Thyroid gland (tissue), 4 donors: ENCODE measurements around the gene CYP11A1. TPM values are rescaled to one million over a fixed set of nuclear protein-coding genes. Genes with fewer than 3 reads are reported as not detected.

Experiments
- DNase-seq, 2 donors: peaks; one replicate each; pipeline ENCODE4 v3.0.0-alpha.2; 2019
- H3K27ac ChIP-seq, 3 donors: fragments of 200-600 bp; sonication (generic); 1 replicate in 2 of 3; 2 replicates in 1 of 3; pipeline ENCODE4 v1.5.1; 2016 to 2019; ENCODE audit warnings: mild to moderate bottlenecking in 1 of 3, moderate library complexity in 1 of 3
- H3K27me3 ChIP-seq: fragments of 200-600 bp; sonication (generic); one replicate; pipeline ENCODE4 v1.5.1; 2019
- H3K36me3 ChIP-seq, 2 donors: fragments of 200-600 bp; sonication (generic); one replicate each; pipeline ENCODE4 v1.5.1; 2016 to 2019
- H3K4me1 ChIP-seq, 2 donors: fragments of 200-600 bp; sonication (generic); one replicate each; pipeline ENCODE4 v1.5.1; 2017 to 2019
- H3K4me3 ChIP-seq, 3 donors: fragments of 200-600 bp; sonication (generic); replicated peaks in 1 of 3; 1 replicate in 2 of 3; 2 replicates in 1 of 3; pipeline ENCODE4 v1.5.1; 2016; ENCODE audit warnings: mild to moderate bottlenecking in 1 of 3
- H3K9me3 ChIP-seq: fragments of 200-600 bp; sonication (generic); one replicate; pipeline ENCODE4 v1.5.1; 2017
- POLR2A ChIP-seq, 2 donors: fragments of 450-650 bp; IDR thresholded peaks; one replicate each; pipeline ENCODE4 v1.6.1; 2017; ENCODE audit warnings: antibody characterized with exemption in 2 of 2, mild to moderate bottlenecking in 2 of 2, moderate library complexity in 1 of 2
- WGBS, 2 donors: methylation state at CpG; one replicate each; pipeline ENCODE4 v1.1.5; 2017; 5-methylcytosine and 5-hydroxymethylcytosine counted together
- intact Hi-C: fragments of 100-400 bp; cut with DNase I; formaldehyde crosslinking; loops from one replicate; pipeline ENCODE4 v1.15.1; 2023
- total RNA-seq, 4 donors: library from RNA; depleted of rRNA; stranded (reverse); fragments of >200 nt; gene quantifications; one replicate each; pipeline ENCODE4 v1.2.3, GENCODE V29; 2016
- TF ChIP-seq, protein P1 (sequence below), 6 experiments: fragments of 200-600 bp in 3 of 6; fragments of 450-650 bp in 3 of 6; sonication (generic) in 3 of 6; IDR thresholded peaks; one replicate each; pipeline ENCODE4 v1.5.1; 2016 to 2019; ENCODE audit warnings: antibody characterized with exemption in 6 of 6, mild to moderate bottlenecking in 2 of 6, inconsistent platforms in 1 of 6, moderate library complexity in 1 of 6

Gene CYP11A1
- total RNA-seq, 4 donors from 2014 or later, result 0.54 to 1.2 (median 0.56) TPM; not detected in 1

DNA sequence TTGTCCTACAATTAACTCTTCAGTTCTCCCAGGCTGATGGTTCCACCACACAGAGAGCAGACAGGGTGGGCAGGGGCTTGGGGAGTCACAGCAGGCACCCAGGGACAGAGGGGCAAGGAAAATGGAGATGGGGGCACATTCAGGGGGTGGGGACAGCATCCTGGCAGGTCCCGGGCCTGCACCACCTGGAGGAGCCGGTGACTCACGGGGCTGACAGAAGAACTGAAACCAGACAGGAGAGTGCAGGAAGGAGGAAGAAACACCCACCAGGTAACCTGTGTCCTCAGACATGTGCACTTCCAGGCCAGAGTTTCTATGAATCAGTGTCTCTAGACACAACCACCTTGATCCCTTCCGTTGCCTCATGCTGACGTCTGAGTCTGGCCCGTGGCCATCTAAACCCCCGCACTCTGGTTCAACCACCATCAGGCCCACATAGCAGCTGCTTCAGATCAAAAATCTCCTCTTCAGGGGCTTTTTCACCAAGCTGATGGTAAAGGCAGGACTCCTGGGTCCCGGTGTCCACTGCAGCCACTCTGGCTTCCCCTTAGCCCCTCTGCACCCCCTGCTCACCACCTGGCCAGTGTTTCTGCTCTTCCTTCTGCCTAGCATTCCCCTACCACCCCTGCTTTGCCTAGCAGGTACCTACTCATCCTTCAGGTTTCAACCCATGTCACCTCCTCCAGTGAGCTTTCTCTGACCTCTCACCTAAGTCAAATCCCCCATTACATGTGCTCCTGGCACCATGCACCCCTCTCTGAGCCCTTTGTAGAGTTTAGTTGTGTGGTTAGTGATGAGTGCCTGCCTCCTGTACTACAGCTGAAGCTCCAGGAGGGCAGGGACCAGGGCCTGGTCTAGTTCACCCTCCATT, 16.5 kb upstream of the CYP11A1 start:
- Histone ChIP-seq H3K4me3 (no peak overlapping the region), H3K36me3 (no peaks in the 10 kb centered on the region), H3K27ac (no peak overlapping the region), H3K27me3 (no peaks in the 10 kb centered on the region), H3K4me1 (peaks cover 0 to 3% of the 10 kb centered on the region in 2 donors), H3K9me3 (no peaks in the 10 kb centered on the region)
- DNase-seq, result no peak
- TF ChIP-seq, protein P1, sequence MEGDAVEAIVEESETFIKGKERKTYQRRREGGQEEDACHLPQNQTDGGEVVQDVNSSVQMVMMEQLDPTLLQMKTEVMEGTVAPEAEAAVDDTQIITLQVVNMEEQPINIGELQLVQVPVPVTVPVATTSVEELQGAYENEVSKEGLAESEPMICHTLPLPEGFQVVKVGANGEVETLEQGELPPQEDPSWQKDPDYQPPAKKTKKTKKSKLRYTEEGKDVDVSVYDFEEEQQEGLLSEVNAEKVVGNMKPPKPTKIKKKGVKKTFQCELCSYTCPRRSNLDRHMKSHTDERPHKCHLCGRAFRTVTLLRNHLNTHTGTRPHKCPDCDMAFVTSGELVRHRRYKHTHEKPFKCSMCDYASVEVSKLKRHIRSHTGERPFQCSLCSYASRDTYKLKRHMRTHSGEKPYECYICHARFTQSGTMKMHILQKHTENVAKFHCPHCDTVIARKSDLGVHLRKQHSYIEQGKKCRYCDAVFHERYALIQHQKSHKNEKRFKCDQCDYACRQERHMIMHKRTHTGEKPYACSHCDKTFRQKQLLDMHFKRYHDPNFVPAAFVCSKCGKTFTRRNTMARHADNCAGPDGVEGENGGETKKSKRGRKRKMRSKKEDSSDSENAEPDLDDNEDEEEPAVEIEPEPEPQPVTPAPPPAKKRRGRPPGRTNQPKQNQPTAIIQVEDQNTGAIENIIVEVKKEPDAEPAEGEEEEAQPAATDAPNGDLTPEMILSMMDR (IDR thresholded peaks at IDR 0.05), result no peak
- no peak for TF ChIP-seq POLR2A (IDR thresholded peaks at IDR 0.05)
- intact Hi-C loops, result loop anchor here (2.0 to 10.0 kb wide), 2 partner anchors 55 to 231 kb away; partner anchors contain the start of gene CLK3
- WGBS, 2 donors, result 82 to 89% methylated on average over 7 to 8 of the region's 8 CpGs

DNA sequence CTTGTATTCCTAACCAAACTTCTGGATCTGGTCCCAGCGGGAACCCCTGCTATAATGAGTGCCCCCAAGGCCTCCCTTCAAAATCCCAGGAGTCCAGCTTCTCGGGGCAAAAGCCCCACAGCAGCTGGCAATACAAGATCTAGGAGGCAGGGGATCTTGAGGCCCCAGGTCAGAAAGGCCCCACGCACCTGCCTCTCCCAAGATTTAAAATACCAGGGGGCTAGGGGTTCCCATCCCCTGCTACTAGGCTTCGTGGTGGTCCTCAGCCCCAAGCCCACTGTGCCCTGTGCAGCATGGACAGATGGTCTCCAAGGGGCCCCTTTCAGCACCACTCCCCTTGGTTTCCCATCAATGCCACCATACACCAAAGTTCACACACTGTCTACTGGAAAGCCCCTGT, 15.8 kb upstream of the CYP11A1 start:
- H3K36me3 ChIP-seq, result no peaks in the 10 kb centered on the region
- H3K27me3 ChIP-seq, result no peaks in the 10 kb centered on the region
- H3K27ac ChIP-seq, result no peak overlapping the region
- TF ChIP-seq, protein P1 (IDR thresholded peaks at IDR 0.05), result no peak
- TF ChIP-seq POLR2A (IDR thresholded peaks at IDR 0.05), result no peak
- no peak overlapping the region for H3K4me3 ChIP-seq
- intact Hi-C loops, result loop anchor here (2.0 to 10.0 kb wide), 2 partner anchors 56 to 232 kb away; partner anchors contain the start of gene CLK3
- DNase-seq, result no peak
- WGBS, 2 donors, result 83 to 100% methylated on average over 1 to 4 of the region's 4 CpGs
- no peaks in the 10 kb centered on the region for H3K9me3 ChIP-seq
- H3K4me1 ChIP-seq, result peaks cover 0 to 3% of the 10 kb centered on the region in 2 donors

DNA sequence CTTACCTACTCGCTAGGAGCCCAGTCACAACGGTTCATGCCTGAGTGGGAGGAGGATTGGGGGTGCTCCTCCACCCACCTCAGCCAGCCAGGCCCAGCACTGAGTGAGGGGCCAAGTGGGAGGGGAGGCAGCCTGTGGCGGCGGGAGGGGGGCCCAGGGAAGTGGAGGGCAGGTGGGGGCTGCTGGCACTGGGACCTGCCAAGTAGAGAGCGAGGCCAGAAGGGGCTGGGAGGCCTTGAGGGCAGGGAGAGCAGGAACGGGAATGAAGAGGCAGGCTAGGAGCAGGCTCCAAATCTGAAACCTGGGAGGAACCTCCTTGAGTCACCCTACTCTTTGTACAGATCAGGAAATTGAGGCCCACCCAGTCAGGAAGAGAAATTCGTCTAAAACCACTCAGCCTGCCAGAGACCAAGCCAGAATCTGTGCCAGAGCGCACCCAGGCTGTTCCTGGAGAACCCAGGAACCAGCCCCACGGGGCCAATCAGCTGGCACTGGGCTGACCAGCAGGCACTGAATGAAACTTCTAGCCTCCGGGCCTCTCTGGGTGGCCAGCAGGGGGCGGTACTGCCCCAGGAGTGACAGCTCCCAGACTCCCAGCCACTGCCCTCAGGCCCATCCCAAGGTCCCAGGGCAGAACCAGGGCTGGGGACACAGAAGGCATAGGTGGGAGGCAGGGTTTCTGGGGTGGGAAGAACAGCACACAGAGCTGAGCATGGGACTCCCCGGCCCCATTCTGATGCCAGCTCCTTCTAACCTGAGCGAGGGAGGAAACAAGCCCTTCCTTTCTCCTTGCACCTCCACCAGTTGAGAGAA, 14.8 kb upstream of the CYP11A1 start:
- peaks cover 0 to 3% of the 10 kb centered on the region in 2 donors for H3K4me1 ChIP-seq
- no peaks in the 10 kb centered on the region for H3K36me3 ChIP-seq
- DNase-seq, result peak; percentile 78 to 80
- no peaks in the 10 kb centered on the region for H3K9me3 ChIP-seq
- H3K27ac ChIP-seq, result no peak overlapping the region
- no peak for TF ChIP-seq POLR2A (IDR thresholded peaks at IDR 0.05)
- TF ChIP-seq, protein P1 (IDR thresholded peaks at IDR 0.05), result peak; percentile 57 to 84 (median 76)
- 43 to 47% methylated on average over 9 to 12 of the region's 13 CpGs for WGBS, 2 donors
- intact Hi-C loops, result loop anchor here (2.0 to 10.0 kb wide), 2 partner anchors 57 to 233 kb away; partner anchors contain the start of gene CLK3
- H3K4me3 ChIP-seq, result no peak overlapping the region
- H3K27me3 ChIP-seq, result no peaks in the 10 kb centered on the region

DNA sequence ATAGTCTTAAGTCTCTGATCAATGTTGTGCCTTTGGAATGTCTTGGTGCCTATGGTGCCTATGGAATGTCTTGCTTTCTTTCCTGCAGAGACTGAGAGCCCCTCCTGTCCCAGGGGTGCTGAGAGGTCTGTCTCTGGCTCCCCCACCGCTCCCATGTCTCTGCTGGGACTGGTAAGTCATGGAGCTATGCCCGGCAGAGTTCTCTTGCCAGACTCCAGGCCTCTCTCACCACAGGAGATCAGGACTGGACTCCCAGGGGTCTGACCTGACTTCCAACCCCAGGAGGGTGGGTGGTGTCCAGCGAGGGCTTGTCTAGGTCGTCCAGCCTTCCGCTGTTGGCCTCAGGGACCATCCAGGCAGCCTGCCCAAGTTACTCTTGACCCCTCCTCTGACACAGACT, 14.0 kb upstream of the CYP11A1 start:
- DNase-seq, result no peak
- Histone ChIP-seq H3K27ac (no peak overlapping the region), H3K4me3 (no peak overlapping the region), H3K36me3 (no peaks in the 10 kb centered on the region), H3K4me1 (peaks cover 0 to 3% of the 10 kb centered on the region in 2 donors), H3K9me3 (no peaks in the 10 kb centered on the region), H3K27me3 (no peaks in the 10 kb centered on the region)
- WGBS, 2 donors, result 67 to 80% methylated on average over 4 to 5 of the region's 5 CpGs
- no peak for TF ChIP-seq POLR2A (IDR thresholded peaks at IDR 0.05)
- TF ChIP-seq, protein P1 (IDR thresholded peaks at IDR 0.05), result no peak
- intact Hi-C loops, result loop anchor here (10.0 kb wide), 1 partner anchor 233 kb away; the partner anchor contains the start of gene CLK3
